ENCODE results near the gene MAP1LC3C.

GRCh38 chr1:242002510-242002909 lies 3.6 kb upstream of the MAP1LC3C start:
- no peak for TF ChIP-seq CTCF (IDR thresholded peaks at IDR 0.05)
- TF ChIP-seq POLR2AphosphoS5 (IDR thresholded peaks at IDR 0.05) = no peak
- TF ChIP-seq EP300 (IDR thresholded peaks at IDR 0.05) = no peak
- TF ChIP-seq POLR2A (IDR thresholded peaks at IDR 0.05; ENCODE audit: low read depth) = no peak
